Activated CD8-positive, alpha-beta T cell treated with anti-CD3 and anti-CD28 coated beads for 36 hours (primary cell): Measurements from ENCODE around the gene ADA. TPM values are rescaled to one million over a fixed set of nuclear protein-coding genes. Genes with fewer than 3 reads are reported as not detected.

Experiments
- ATAC-seq: fragments of 200-7000 bp; cut with Tn5 transposase; one replicate; pipeline ENCODE4 v1.10.0; 2021; ENCODE audit warnings: mild to moderate bottlenecking, moderate library complexity
- CTCF ChIA-PET: fragments of 350-600 bp; sonication (Branson Sonifier 250); formaldehyde crosslinking; loops from one replicate; lab custom pipeline; 2021; ENCODE audit warnings: antibody characterized with exemption; lab: Charles Lee
- POLR2A ChIA-PET: fragments of 350-600 bp; sonication (Branson Sonifier 250); formaldehyde crosslinking; loops from one replicate; lab custom pipeline; 2021; ENCODE audit warnings: antibody characterized with exemption; lab: Charles Lee
- DNase-seq: peaks from one replicate; pipeline ENCODE4 v3.0.0-alpha.2; 2020
- H3K27ac Mint-ChIP-seq: one replicate; pipeline ENCODE4 v1.8.0; 2021; ENCODE audit warnings: mild to moderate bottlenecking, mixed read lengths
- H3K27me3 Mint-ChIP-seq: one replicate; pipeline ENCODE4 v1.8.0; 2021; ENCODE audit warnings: mixed read lengths
- H3K36me3 Mint-ChIP-seq: one replicate; pipeline ENCODE4 v1.8.0; 2021; ENCODE audit warnings: low read depth, mixed read lengths
- H3K4me1 Mint-ChIP-seq: one replicate; pipeline ENCODE4 v1.8.0; 2021; ENCODE audit warnings: low read depth, mixed read lengths
- H3K4me3 Mint-ChIP-seq: one replicate; pipeline ENCODE4 v1.8.0; 2021; ENCODE audit warnings: mild to moderate bottlenecking, moderate library complexity, mixed read lengths
- H3K9me3 Mint-ChIP-seq: one replicate; pipeline ENCODE4 v1.8.0; 2021; ENCODE audit warnings: mixed read lengths
- intact Hi-C: fragments of 100-400 bp; cut with micrococcal nuclease; formaldehyde crosslinking; loops from one replicate; pipeline ENCODE4 v1.10.0; 2022
- total RNA-seq, 2 experiments: library from RNA; stranded (reverse); gene quantifications; one replicate each; pipeline ENCODE4 v1.2.3, GENCODE V29; 2021
- TF ChIP-seq, protein P1 (sequence below): fragments of 200-600 bp; IDR thresholded peaks from one replicate; pipeline ENCODE4 v1.8.0; 2022; ENCODE audit warnings: antibody characterized with exemption, mild to moderate bottlenecking

The ADA gene
- total RNA-seq, 2 experiments from 2014 or later: 32.8 to 36.7 TPM

- POLR2A ChIA-PET: interaction anchor here (0.6 to 1.8 kb wide), 3 partner anchors 17 to 91 kb away, joined by 4 to 5 read pairs (median 4); no protein-coding TSS in a partner anchor
Observed at GRCh38 chr20:44633872-44634600, 17.5 kb downstream of the ADA start.

GRCh38 chr20:44633187-44633810 lies 18.2 kb downstream of the ADA start:
- H3K4me3 Mint-ChIP-seq: no peak overlapping the region
- ATAC-seq: no peak
- ChIA-PET CTCF (interaction anchor here (1.1 to 1.3 kb wide), 3 partner anchors 24 to 53 kb away, joined by 3 to 4 read pairs (median 3); no protein-coding TSS in a partner anchor), POLR2A (interaction anchor here (1.1 to 1.8 kb wide), 2 partner anchors 12 to 16 kb away, joined by 3 to 4 read pairs; no protein-coding TSS in a partner anchor)
- TF ChIP-seq, protein P1, sequence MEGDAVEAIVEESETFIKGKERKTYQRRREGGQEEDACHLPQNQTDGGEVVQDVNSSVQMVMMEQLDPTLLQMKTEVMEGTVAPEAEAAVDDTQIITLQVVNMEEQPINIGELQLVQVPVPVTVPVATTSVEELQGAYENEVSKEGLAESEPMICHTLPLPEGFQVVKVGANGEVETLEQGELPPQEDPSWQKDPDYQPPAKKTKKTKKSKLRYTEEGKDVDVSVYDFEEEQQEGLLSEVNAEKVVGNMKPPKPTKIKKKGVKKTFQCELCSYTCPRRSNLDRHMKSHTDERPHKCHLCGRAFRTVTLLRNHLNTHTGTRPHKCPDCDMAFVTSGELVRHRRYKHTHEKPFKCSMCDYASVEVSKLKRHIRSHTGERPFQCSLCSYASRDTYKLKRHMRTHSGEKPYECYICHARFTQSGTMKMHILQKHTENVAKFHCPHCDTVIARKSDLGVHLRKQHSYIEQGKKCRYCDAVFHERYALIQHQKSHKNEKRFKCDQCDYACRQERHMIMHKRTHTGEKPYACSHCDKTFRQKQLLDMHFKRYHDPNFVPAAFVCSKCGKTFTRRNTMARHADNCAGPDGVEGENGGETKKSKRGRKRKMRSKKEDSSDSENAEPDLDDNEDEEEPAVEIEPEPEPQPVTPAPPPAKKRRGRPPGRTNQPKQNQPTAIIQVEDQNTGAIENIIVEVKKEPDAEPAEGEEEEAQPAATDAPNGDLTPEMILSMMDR: no peak
- DNase-seq: no peak
- H3K4me1 Mint-ChIP-seq: peaks cover 6% of the 10 kb centered on the region
- peaks cover 7% of the 10 kb centered on the region for H3K36me3 Mint-ChIP-seq
- no peak overlapping the region for H3K27ac Mint-ChIP-seq
- no peaks in the 10 kb centered on the region for H3K27me3 Mint-ChIP-seq
- H3K9me3 Mint-ChIP-seq: no peaks in the 10 kb centered on the region
- intact Hi-C loops: no loop called here

More at GRCh38 chr20:44633872-44634600, 17.5 kb downstream of the ADA start:
- Mint-ChIP-seq H3K36me3 (peaks cover 11% of the 10 kb centered on the region), H3K4me1 (peaks cover 7% of the 10 kb centered on the region), H3K27me3 (no peaks in the 10 kb centered on the region), H3K4me3 (no peak overlapping the region), H3K9me3 (no peaks in the 10 kb centered on the region), H3K27ac (no peak overlapping the region)
- intact Hi-C loops: no loop called here
- CTCF ChIA-PET: interaction anchor here (1.1 to 2.8 kb wide), 2 partner anchors 49 to 52 kb away, joined by 3 to 12 read pairs; no protein-coding TSS in a partner anchor
- DNase-seq (no peak), ATAC-seq (no peak)
- TF ChIP-seq, protein P1: no peak

DNA sequence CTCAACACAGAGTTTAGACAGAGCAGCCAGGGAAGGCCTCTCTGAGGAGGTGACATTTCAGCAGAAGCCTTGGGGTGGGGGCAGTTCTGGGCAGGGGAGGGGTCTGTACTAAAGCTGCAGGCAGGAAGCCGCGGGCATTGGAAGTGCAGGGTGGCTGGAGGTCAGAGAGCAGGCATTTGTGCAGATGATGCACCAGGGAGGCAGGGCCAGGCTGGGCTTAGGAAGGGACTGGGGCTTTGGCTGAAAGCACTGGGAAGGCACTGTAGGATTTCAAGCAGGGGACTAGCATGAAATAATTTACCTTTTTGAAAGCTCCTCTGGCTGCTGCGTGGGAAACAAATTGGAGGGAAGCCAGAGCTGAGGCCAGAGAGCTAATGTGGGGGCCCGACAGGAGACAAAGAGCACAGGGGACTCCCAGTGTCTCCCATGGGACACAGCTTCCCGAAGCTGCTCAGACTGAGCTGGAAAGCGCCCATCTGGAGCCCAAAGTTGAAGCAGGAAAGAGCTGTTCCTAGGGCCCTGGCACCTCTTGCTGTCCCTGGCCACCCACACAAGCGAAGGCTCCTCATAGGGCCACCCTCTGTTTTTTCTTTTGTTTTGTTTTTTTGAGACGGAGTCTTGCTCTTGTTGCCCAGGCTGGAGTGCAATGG lies 19.3 kb downstream of the ADA start:
- ChIA-PET POLR2A (interaction anchor here (1.1 to 1.8 kb wide), 2 partner anchors 13 to 15 kb away, joined by 3 to 4 read pairs; no protein-coding TSS in a partner anchor), CTCF (interaction anchor here (1.1 to 1.3 kb wide), 2 partner anchors 23 to 50 kb away, joined by 3 to 4 read pairs; no protein-coding TSS in a partner anchor)
- DNase-seq (no peak), ATAC-seq (no peak)
- TF ChIP-seq, protein P1: no peak
- no peaks in the 10 kb centered on the region for H3K27me3 Mint-ChIP-seq
- intact Hi-C loops: no loop called here
- no peak overlapping the region for H3K27ac Mint-ChIP-seq
- peaks cover 7% of the 10 kb centered on the region for H3K36me3 Mint-ChIP-seq
- peaks cover 6% of the 10 kb centered on the region for H3K4me1 Mint-ChIP-seq
- H3K9me3 Mint-ChIP-seq: no peaks in the 10 kb centered on the region
- no peak overlapping the region for H3K4me3 Mint-ChIP-seq

- ChIA-PET CTCF (interaction anchor here (2.8 kb wide), 1 partner anchor 53 kb away, joined by 9 read pairs; no protein-coding TSS in a partner anchor), POLR2A (no interaction called here)
- no peaks in the 10 kb centered on the region for H3K27me3 Mint-ChIP-seq
- no peaks in the 10 kb centered on the region for H3K9me3 Mint-ChIP-seq
- H3K4me3 Mint-ChIP-seq: no peak overlapping the region
- H3K36me3 Mint-ChIP-seq: peaks cover 3% of the 10 kb centered on the region
- peaks cover 6% of the 10 kb centered on the region for H3K4me1 Mint-ChIP-seq
- no peak overlapping the region for H3K27ac Mint-ChIP-seq
- intact Hi-C loops: no loop called here
- DNase-seq (no peak), ATAC-seq (no peak)
- TF ChIP-seq, protein P1: no peak
Observed at GRCh38 chr20:44630297-44630696, 21.2 kb downstream of the ADA start.
